Bronchial epithelial cell (primary cell): Measurements from ENCODE around the gene ASF1B. TPM values are rescaled to one million over a fixed set of nuclear protein-coding genes. Genes with fewer than 3 reads are reported as not detected.

Source experiments
- DNase-seq: peaks from one replicate; pipeline ENCODE4 v3.0.0-alpha.2; 2010; ENCODE audit warnings: low read depth
- FAIRE-seq: peaks from 2 replicates; lab custom pipeline; 2011; peaks lifted over from hg19 to GRCh38; lab: Jason Lieb, UNC
- H3K27me3 ChIP-seq: 2 replicates; pipeline ENCODE4 v1.5.1; 2011; ENCODE audit warnings: low read length; ENCODE audit not compliant: control insufficient read depth, insufficient read depth
- H3K36me3 ChIP-seq: 2 replicates; pipeline ENCODE4 v1.5.1; 2011; ENCODE audit warnings: low read length; ENCODE audit not compliant: control insufficient read depth, insufficient read depth
- H3K4me3 ChIP-seq: 2 replicates; pipeline ENCODE4 v1.5.1; 2011; ENCODE audit warnings: mild to moderate bottlenecking, low read depth, low read length, control low read depth
- CTCF ChIP-seq: IDR thresholded peaks from 2 replicates; pipeline ENCODE4 v1.5.1; 2011; ENCODE audit warnings: mild to moderate bottlenecking, moderate library complexity, low read length, control low read depth, inconsistent platforms; ENCODE audit not compliant: insufficient read depth, severe bottlenecking
- total RNA-seq: library from RNA; depleted of rRNA; stranded (reverse); fragments of >200 nt; gene quantifications from 2 replicates; pipeline ENCODE4 v1.2.1, GENCODE V29; 2014

Gene ASF1B
- total RNA-seq, 1 donor from 2014 or later, result 0.53 TPM

- FAIRE-seq (no peak), DNase-seq (no peak)
- H3K27me3 ChIP-seq, result no peaks in the 10 kb centered on the region
- H3K4me3 ChIP-seq, result no peak overlapping the region
- no peak for TF ChIP-seq CTCF
- H3K36me3 ChIP-seq, result no peaks in the 10 kb centered on the region
Observed at GRCh38 chr19:14119644-14120496, 16.5 kb downstream of the ASF1B start.

- Histone ChIP-seq H3K36me3 (no peaks in the 10 kb centered on the region), H3K4me3 (no peak overlapping the region), H3K27me3 (no peaks in the 10 kb centered on the region)
- TF ChIP-seq CTCF, result no peak
- FAIRE-seq (no peak), DNase-seq (no peak)
Observed at GRCh38 chr19:14119146-14119545, 17.2 kb downstream of the ASF1B start.

GRCh38 chr19:14118165-14119051 lies 18.0 kb downstream of the ASF1B start:
- H3K27me3 ChIP-seq, result no peaks in the 10 kb centered on the region
- DNase-seq (peak; percentile 63), FAIRE-seq (peak; percentile 47)
- H3K36me3 ChIP-seq, result no peaks in the 10 kb centered on the region
- TF ChIP-seq CTCF, result no peak
- H3K4me3 ChIP-seq, result peak overlapping the region; percentile 42

- TF ChIP-seq CTCF, result no peak
- DNase-seq, result peak; percentile 94
- no peak for FAIRE-seq
- H3K27me3 ChIP-seq, result no peaks in the 10 kb centered on the region
- H3K36me3 ChIP-seq, result no peaks in the 10 kb centered on the region
- peak within 1 kb of the TSS; percentile 76 for H3K4me3 ChIP-seq
Observed at GRCh38 chr19:14117668-14118164, 18.7 kb downstream of the ASF1B start, which contains the start of gene PRKACA. PRKACA (minus strand) TSS chr19:14117762; CDS start chr19:14117547, 215 bp downstream.

GRCh38 chr19:14116918-14117578 lies 19.3 kb downstream of the ASF1B start:
- Histone ChIP-seq H3K27me3 (no peaks in the 10 kb centered on the region), H3K36me3 (no peaks in the 10 kb centered on the region), H3K4me3 (peak overlapping the region; percentile 76)
- no peak for TF ChIP-seq CTCF
- FAIRE-seq, result no peak
- DNase-seq, result no peak
